Esophagus muscularis mucosa (tissue), 4 donors: ENCODE data around the gene COG7.

Source experiments
- EP300 ChIP-seq: sonication (generic); formaldehyde crosslinking; IDR thresholded peaks from one replicate; pipeline ENCODE4 v1.6.1; 2017; ENCODE audit warnings: antibody characterized with exemption
- POLR2A ChIP-seq: fragments of 450-650 bp; IDR thresholded peaks from one replicate; pipeline ENCODE4 v1.6.1; 2017; ENCODE audit warnings: antibody characterized with exemption, moderate library complexity, mild to moderate bottlenecking, low read depth
- POLR2AphosphoS5 ChIP-seq, 2 donors: sonication (generic); formaldehyde crosslinking; IDR thresholded peaks; one replicate each; pipeline ENCODE4 v1.6.1; 2017; ENCODE audit warnings: antibody characterized with exemption in 2 of 2
- TF ChIP-seq, protein P1 (sequence below), 3 experiments: fragments of 200-600 bp in 2 of 3; fragments of 450-650 bp in 1 of 3; sonication (generic) in 2 of 3; IDR thresholded peaks; one replicate each; pipeline ENCODE4 v1.5.1; 2017 to 2019; ENCODE audit warnings: antibody characterized with exemption in 3 of 3, mild to moderate bottlenecking in 2 of 3, moderate library complexity in 1 of 3

DNA sequence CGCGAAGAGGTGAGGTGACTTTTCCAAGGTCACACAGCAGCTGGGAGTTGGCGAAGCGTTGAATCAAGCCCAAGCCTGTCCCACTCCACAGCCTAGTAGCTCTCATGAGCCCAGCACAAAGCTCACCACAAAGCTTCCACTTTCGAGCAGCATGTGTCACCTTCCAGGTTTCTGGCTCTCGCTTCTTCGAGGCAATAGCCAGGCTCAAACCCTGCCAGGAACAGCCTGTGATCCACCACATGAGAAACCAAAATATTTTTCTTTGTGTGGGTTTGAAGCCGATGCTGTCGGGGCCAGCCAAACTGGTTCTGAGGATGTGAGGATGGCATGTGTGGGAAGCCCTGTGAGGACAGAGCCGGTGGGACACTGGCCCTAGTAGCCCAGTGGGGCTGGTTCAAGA is 68.1 kb downstream of the COG7 start:
- TF ChIP-seq, protein P1, sequence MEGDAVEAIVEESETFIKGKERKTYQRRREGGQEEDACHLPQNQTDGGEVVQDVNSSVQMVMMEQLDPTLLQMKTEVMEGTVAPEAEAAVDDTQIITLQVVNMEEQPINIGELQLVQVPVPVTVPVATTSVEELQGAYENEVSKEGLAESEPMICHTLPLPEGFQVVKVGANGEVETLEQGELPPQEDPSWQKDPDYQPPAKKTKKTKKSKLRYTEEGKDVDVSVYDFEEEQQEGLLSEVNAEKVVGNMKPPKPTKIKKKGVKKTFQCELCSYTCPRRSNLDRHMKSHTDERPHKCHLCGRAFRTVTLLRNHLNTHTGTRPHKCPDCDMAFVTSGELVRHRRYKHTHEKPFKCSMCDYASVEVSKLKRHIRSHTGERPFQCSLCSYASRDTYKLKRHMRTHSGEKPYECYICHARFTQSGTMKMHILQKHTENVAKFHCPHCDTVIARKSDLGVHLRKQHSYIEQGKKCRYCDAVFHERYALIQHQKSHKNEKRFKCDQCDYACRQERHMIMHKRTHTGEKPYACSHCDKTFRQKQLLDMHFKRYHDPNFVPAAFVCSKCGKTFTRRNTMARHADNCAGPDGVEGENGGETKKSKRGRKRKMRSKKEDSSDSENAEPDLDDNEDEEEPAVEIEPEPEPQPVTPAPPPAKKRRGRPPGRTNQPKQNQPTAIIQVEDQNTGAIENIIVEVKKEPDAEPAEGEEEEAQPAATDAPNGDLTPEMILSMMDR (IDR thresholded peaks at IDR 0.05) = no peak
- no peak for TF ChIP-seq POLR2AphosphoS5 (IDR thresholded peaks at IDR 0.05)
- TF ChIP-seq EP300 = no peak
- no peak for TF ChIP-seq POLR2A
